ENCODE data around the gene TCEAL7.

Gene TCEAL7

GRCh38 chrX:103367502-103367901 is 37.5 kb downstream of the TCEAL7 start:
- DNase-seq (ENCODE audit: low read depth in 2 of 2) = no peak

- DNase-seq (ENCODE audit: low read depth in 2 of 2) = no peak
Observed at GRCh38 chrX:103369479-103369878, 39.4 kb downstream of the TCEAL7 start.

- no peak for DNase-seq (ENCODE audit: low read depth in 2 of 2)
Observed at GRCh38 chrX:103372886-103373285, 42.8 kb downstream of the TCEAL7 start.

GRCh38 chrX:103373581-103373980 is 43.5 kb downstream of the TCEAL7 start:
- DNase-seq (ENCODE audit: low read depth in 2 of 2) = no peak

GRCh38 chrX:103376118-103376978 is 46.3 kb downstream of the TCEAL7 start, which contains the start of gene BEX3:
Gene BEX3, plus strand, starts transcription at chrX:103376538. Its CDS starts 984 bp downstream, at chrX:103377522.
- DNase-seq (ENCODE audit: low read depth in 2 of 2) = no peak

GRCh38 chrX:103376979-103377324 is 46.9 kb downstream of the TCEAL7 start:
- no peak for DNase-seq (ENCODE audit: low read depth in 2 of 2)

- DNase-seq (ENCODE audit: low read depth in 2 of 2) = no peak
Observed at GRCh38 chrX:103378990-103379389, 49.0 kb downstream of the TCEAL7 start.
